Activated CD4-positive, alpha-beta T cell treated with anti-CD3 and anti-CD28 coated beads, Interleukin-2, amount 50 U/mL, for 16 hours (primary cell): ENCODE measurements around the gene SCN4B.

Source experiments
- DNase-seq: peaks from one replicate; pipeline ENCODE4 v3.0.0-alpha.2; 2020

Gene SCN4B

DNA sequence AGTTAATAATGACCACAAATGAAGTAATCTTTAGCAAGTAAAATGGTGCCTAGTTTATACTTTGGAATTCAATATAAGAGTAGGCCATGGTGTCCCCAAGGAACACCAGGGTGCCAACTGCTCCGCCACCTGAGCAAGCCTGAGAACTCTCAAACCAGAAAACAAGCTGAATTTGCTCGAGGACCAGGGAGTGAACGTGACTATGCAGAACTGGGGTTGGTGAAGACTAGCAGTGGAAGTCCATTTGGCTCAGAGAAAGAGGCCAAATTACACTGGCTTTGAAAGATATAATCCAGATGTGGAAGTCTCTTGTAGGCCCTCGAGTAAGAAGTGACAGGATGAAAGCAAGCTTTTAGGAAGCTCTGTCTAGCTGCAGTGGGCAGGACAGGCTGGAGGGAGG lies 57.1 kb downstream of the SCN4B start:
- no peak for DNase-seq

DNA sequence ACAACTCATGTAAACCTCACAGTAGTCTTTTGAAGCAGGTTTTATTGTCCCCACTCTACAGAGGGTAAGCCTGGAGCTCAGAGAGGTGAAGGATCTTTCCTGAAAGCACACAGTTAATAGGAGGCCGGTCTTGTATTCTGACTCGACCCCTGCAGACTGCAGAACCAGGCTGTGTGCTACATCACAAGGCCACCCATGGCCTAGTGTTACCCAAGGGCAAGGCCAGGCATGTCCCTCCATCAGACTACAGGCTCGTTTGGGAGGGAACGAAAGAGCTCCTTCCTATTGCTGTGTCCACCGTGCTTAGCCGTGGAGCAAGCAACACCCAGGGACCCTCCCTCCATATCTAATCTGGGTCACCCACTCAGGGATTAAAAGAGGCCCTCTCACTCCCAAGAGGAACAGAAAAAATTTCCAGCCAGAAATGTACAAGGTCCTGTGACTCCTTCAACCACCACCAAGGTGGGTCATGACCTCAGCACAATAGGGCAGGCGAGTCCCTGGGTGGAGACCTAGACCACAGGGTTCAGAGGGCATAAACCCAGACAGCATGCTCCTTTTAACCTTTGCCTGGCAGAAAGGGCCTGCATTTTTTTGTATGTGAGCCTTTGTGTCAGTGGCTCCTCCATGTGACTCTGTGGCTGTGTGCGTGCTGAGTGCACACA lies 59.6 kb downstream of the SCN4B start:
- no peak for DNase-seq

DNA sequence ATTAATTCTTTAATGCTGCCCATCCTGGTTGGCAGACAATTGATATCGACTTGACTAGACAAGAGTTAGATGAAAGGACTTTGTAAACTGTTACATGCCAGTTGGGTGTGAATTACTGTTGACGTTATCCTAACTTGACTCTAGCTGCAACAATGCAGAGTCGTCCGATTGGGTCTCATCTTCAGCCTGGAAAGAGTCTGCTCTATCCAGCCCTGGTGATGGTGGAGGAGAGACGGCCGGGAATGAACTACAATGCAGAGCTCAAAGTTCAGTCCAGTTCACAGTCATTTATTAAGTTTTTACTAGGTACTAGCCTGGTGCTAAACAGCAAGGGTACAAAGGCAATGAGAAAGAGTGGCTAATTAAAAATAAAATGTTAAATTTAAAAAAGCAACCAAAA lies 60.9 kb downstream of the SCN4B start:
- DNase-seq, result no peak

DNA sequence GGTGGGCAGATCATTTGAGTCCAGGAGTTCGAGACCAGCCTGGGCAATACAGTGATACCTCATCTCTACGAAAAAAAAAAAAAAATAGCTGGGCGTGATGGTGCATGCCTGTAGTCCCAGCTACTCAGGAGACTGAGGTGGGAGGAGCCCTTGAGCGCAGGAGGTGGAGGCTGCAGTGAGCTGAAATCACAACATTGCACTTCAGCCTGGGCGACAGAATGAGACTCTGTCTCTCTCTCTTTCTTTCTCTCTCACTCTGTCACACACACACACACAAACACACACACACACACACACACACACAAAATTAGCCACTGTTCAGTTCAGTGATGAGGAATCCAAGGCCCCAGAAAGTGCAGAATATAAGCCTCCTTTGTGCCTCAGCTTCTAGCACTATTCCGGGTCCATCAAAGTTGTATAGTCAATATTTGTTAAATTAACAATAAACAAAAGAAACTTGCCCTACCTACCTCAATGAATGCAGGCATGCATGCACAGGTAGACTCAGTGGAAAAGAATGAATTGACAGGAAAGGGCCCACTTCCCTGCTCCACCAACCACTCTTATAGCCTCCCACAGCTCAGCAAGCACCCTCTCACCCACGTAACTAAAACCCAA lies 62.0 kb downstream of the SCN4B start:
- DNase-seq, result no peak

DNA sequence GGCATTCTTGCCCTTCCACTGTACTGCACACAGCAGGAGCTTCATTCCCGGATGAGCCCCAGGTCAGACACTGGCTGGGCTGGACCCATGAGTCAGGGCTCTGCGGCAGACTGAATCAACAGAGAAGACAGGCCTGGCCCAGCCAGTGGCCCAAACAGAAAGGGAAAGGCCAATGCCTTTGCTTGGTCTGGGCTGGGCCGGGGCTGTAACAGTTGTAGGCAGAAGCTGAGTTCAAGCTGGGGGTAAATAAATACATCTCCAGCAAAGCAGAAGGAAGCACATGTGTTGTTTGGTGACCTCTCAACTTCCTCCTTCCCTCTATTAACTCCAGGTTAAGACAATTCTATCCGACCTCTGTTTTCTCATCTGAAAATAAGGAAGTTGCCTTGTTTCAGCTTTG lies 64.1 kb downstream of the SCN4B start:
- DNase-seq, result no peak

DNA sequence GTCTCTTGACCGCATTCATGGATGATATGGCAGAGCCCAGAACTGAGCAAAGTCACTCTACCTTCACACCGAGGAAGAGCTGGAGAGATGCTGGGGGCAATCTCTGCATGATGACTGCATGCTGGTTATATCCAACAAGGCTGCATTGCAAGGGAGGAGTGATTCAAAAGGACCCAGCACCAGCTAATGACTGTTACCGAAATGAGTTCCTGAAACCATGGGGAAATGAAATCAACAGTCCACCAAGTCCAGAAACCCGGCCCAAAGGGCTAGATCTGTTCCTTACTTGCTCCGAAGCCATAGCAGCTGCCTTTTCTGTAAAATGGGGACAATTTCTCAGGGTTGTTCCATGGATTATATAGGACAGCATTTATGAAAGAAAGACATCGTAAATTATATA lies 64.7 kb downstream of the SCN4B start:
- no peak for DNase-seq

DNA sequence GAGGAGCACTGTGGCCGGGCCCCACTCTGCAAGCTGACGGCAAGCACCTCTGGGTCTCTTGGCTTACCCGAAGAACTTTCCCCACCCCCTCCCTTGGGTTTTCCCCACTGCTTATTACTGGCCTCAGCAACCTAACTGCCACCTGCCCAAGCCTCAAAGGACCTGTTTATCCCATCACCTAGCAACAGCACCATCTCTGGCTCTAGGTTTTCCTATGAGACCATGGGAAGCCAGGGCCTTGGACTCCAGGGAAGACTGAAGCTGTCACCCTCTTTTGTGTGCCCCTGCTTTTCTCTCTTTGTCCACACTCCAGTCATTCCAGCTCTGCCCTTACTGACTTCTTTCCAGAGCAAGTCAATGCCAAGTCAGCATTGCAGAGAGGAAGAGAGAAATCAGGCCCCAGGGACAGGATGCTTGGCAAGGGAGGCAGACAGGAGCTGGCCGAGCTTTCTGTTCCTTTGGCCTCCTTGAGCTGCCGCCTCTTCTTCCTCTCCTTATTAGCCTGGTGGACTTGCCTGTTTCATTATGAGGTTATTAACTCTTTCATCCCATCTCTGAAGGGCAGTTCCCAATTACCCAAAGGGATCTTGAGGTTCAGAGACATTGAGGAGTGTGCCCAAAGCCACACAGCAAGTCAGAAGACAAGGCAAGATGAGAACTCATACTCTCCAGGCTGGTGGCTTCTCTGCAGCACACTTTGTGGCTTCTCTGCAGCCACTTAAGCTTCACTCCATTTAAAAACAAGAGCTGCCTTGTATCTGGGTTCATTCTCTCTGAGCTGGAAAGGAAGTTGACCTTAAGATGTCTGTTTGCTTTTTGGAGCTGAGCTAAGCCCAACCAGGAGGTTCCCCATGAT lies 65.5 kb downstream of the SCN4B start, which contains the start of gene SMIM35:
TSS of gene SMIM35 (minus strand) at position 51 of the 856 bp plus-strand sequence. CDS start 206 bp downstream, outside the sequence.
- no peak for DNase-seq

DNA sequence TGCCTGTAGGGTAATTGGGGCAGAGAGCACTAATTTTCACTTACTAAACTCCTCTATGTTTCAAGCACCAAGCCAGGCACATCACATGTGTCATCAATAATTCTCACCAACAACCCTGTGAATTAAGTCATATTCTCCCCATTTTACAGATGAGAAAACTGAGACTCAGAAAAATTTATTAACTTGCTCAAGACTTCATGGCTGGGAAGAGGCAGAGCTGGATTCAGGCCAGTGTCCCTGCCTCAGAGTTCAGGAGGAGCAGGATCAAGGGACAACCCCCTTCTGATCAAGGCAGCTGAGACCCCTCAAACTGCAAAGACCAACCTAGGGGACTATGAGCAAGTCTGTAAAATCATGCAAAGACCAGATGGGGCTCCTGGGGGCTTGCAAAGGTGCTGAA lies 68.0 kb downstream of the SCN4B start:
- DNase-seq, result no peak

DNA sequence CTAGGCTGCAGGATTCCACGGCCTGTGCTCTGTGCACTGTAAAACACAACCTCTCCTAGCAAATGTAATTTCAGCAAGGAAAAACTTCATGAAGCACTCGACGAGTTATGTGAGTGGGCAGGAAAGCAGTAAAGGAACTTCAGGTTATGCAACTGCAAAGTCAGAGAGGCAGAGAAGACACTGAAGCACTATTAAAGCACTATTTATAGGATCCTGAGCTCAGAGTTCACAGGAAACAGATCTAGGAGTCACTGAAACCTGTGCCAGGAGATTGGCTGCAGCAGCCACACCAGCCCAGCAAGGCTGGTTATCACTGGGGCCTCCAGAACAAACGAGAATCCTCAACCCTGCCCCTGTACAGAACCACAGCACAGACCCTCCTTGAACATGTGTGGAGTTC lies 68.4 kb downstream of the SCN4B start:
- DNase-seq, result no peak
